ENCODE data around the gene FARP1. TPM values are rescaled to one million over a fixed set of nuclear protein-coding genes. Genes with fewer than 3 reads are reported as not detected.
A peak's percentile ranks its signal among the peaks of the same experiment; 100 is the strongest.

Gene FARP1
- total and polyA plus RNA-seq, 2 of the 13 experiments (the other 11 are each of a cell fraction or from before 2014, with no cell fraction given) = 70.6 to 126 TPM

GRCh38 chr13:98173431-98174152 lies 30.7 kb downstream of the FARP1 start (continued):
- TF ChIP-seq ARID2 (CRISPR knock-in tag; IDR thresholded peaks at IDR 0.05; ENCODE audit: borderline replicate concordance) (0 out of 2 replicates have a peak, but pooled peaks have one; percentile 73), ZBED4 (CRISPR knock-in tag; IDR thresholded peaks at IDR 0.05; ENCODE audit: borderline replicate concordance) (no peak), MATR3 (CRISPR knock-in tag; IDR thresholded peaks at IDR 0.05) (no peak), SNAPC4 (CRISPR knock-in tag; IDR thresholded peaks at IDR 0.05) (no peak), DMTF1 (CRISPR knock-in tag; IDR thresholded peaks at IDR 0.05) (no peak), ZNF547 (CRISPR knock-in tag; IDR thresholded peaks at IDR 0.05) (no peak), ZKSCAN8 (CRISPR knock-in tag; IDR thresholded peaks at IDR 0.05; ENCODE audit: borderline replicate concordance) (peak; percentile 59; the same call in 1 of the 2 replicates), HMGXB4 (CRISPR knock-in tag; IDR thresholded peaks at IDR 0.05; ENCODE audit: borderline replicate concordance in 1 of 2, low read depth in 1 of 2) (no peak), ZFP41 (CRISPR knock-in tag; IDR thresholded peaks at IDR 0.05; ENCODE audit: borderline replicate concordance) (no peak), ZNF24 (IDR thresholded peaks at IDR 0.05) (no peak), DNMT1 (CRISPR knock-in tag; IDR thresholded peaks at IDR 0.05) (no peak), ISL2 (CRISPR knock-in tag; IDR thresholded peaks at IDR 0.05) (0 out of 2 replicates have a peak, but pooled peaks have one; percentile 30), ZNF816 (CRISPR knock-in tag; IDR thresholded peaks at IDR 0.05; ENCODE audit: borderline replicate concordance) (no peak), TP53 (CRISPR knock-in tag; conservative IDR thresholded peaks at IDR 0.05) (no peak), SOX5 (CRISPR knock-in tag; IDR thresholded peaks at IDR 0.05; ENCODE audit: borderline replicate concordance) (peak; percentile 84), ZNF546 (CRISPR knock-in tag; conservative IDR thresholded peaks at IDR 0.05) (no peak)

Data from HepG2 (cell line).